HCT116 (cell line): Measurements from ENCODE around the gene MRPS7. TPM values are rescaled to one million over a fixed set of nuclear protein-coding genes. Genes with fewer than 3 reads are reported as not detected.

Source experiments
- ATAC-seq: fragments of 200-7000 bp; cut with Tn5 transposase; 2 replicates; pipeline ENCODE4 v1.9.1; 2020; ENCODE audit warnings: mild to moderate bottlenecking, moderate library complexity
- BruUV-seq: library from RNA; stranded (reverse); fragments of 400-500 nt; replicated peaks from 2 replicates; lab custom pipeline; 2021; lab: Mats Ljungman, UMichigan
- CTCF ChIA-PET: fragments of 300-600 bp; sonication (Branson Sonifier 250); formaldehyde crosslinking; loops from one replicate; lab custom pipeline; 2021; ENCODE audit warnings: antibody characterized with exemption; lab: Charles Lee
- POLR2A ChIA-PET: fragments of 300-600, 350-600 bp; sonication (Branson Sonifier 250); formaldehyde crosslinking; loops from one replicate; lab custom pipeline; 2021; ENCODE audit warnings: antibody characterized with exemption; lab: Charles Lee
- RAD21 ChIA-PET, 2 experiments: fragments of 300-600 bp; sonication (Branson Sonifier 250); formaldehyde crosslinking; loops; one replicate each; lab custom pipeline; 2023; ENCODE audit warnings: low total read pairs in 2 of 2; ENCODE audit not compliant: uncharacterized antibody in 2 of 2, unreplicated experiment in 2 of 2, low non-redundant PET in 1 of 2; lab: Charles Lee
- DNase-seq: peaks from one replicate; pipeline ENCODE4 v3.0.0-alpha.2; 2010; ENCODE audit warnings: low read depth, low spot score
- H2AFZ ChIP-seq: fragments of 200-600 bp; shearing (Covaris generic), sonication (generic); 2 replicates; pipeline ENCODE4 v1.6.1; 2017; ENCODE audit warnings: low read depth, mixed run types, mixed read lengths, antibody characterized with exemption, low read length; ENCODE audit not compliant: poor library complexity, severe bottlenecking
- H3K27ac ChIP-seq: 2 replicates; pipeline ENCODE4 v1.5.1; 2012; ENCODE audit warnings: low read depth, low read length
- H3K27me3 ChIP-seq: fragments of 200-600 bp; sonication (generic); 2 replicates; pipeline ENCODE4 v1.6.1; 2016; ENCODE audit warnings: mixed run types, low read length, mixed read lengths; ENCODE audit not compliant: insufficient read depth
- H3K36me3 ChIP-seq, 2 experiments: fragments of 200-500 bp in 1 of 2; fragments of 200-600 bp in 1 of 2; sonication (Bioruptor generic) in 1 of 2; sonication (generic) in 1 of 2; 2 replicates each; pipeline versions ENCODE4 v1.5.1 to v1.6.1; 2014 to 2016; ENCODE audit warnings: low read length in 2 of 2, inconsistent platforms in 1 of 2, mixed read lengths in 1 of 2, mixed run types in 1 of 2; ENCODE audit not compliant: insufficient read depth in 2 of 2, control insufficient read depth in 1 of 2
- H3K4me1 ChIP-seq, 2 experiments: fragments of 200-600 bp in 1 of 2; sonication (generic) in 1 of 2; 2 replicates each; pipeline versions ENCODE4 v1.5.1 to v1.6.1; 2012 to 2017; ENCODE audit warnings: low read length in 2 of 2, inconsistent platforms in 1 of 2, mild to moderate bottlenecking in 1 of 2, mixed read lengths in 1 of 2, mixed run types in 1 of 2, moderate library complexity in 1 of 2; ENCODE audit not compliant: insufficient read depth in 2 of 2, control insufficient read depth in 1 of 2
- H3K4me2 ChIP-seq: fragments of 200-600 bp; sonication (generic); 2 replicates; pipeline ENCODE4 v1.6.1; 2017; ENCODE audit warnings: mixed run types, low read length, mixed read lengths
- H3K4me3 ChIP-seq, 2 experiments: fragments of 200-600 bp in 1 of 2; sonication (generic) in 1 of 2; replicated peaks in 1 of 2; 2 replicates each; pipeline ENCODE4 v1.5.1; 2011 to 2016; ENCODE audit warnings: low read length in 2 of 2, control low read depth in 1 of 2, low read depth in 1 of 2, mild to moderate bottlenecking in 1 of 2, mixed read lengths in 1 of 2, mixed run types in 1 of 2
- H3K79me2 ChIP-seq: fragments of 200-600 bp; sonication (generic); 2 replicates; pipeline ENCODE4 v1.6.1; 2017; ENCODE audit warnings: mild to moderate bottlenecking, mixed run types, low read length, moderate library complexity, mixed read lengths; ENCODE audit not compliant: insufficient read depth
- H3K9ac ChIP-seq: fragments of 200-600 bp; sonication (generic); 2 replicates; pipeline ENCODE4 v1.6.1; 2016; ENCODE audit warnings: low read length, mixed read lengths
- H3K9me2 ChIP-seq: fragments of 200-600 bp; sonication (generic), shearing (Covaris generic); 2 replicates; pipeline ENCODE4 v1.6.1; 2017; ENCODE audit warnings: mixed run types, mild to moderate bottlenecking, moderate library complexity; ENCODE audit not compliant: insufficient read depth
- H3K9me3 ChIP-seq, 2 experiments: fragments of 200-500 bp in 1 of 2; fragments of 200-600 bp in 1 of 2; sonication (Bioruptor generic) in 1 of 2; sonication (generic) in 1 of 2; 2 replicates each; pipeline ENCODE4 v1.6.1; 2014 to 2017; ENCODE audit warnings: low read length in 2 of 2, mixed read lengths in 2 of 2, inconsistent platforms in 1 of 2, low read depth in 1 of 2, mild to moderate bottlenecking in 1 of 2, mixed run types in 1 of 2, moderate library complexity in 1 of 2; ENCODE audit not compliant: control insufficient read depth in 1 of 2, insufficient read depth in 1 of 2
- H4K20me1 ChIP-seq: fragments of 200-600 bp; sonication (generic), shearing (Covaris generic); 2 replicates; pipeline ENCODE4 v1.6.1; 2017; ENCODE audit warnings: mixed run types, mild to moderate bottlenecking, moderate library complexity; ENCODE audit not compliant: insufficient read depth
- ATF3 ChIP-seq: IDR thresholded peaks from 2 replicates; pipeline ENCODE4 v1.6.1; 2012
- CBX3 ChIP-seq: IDR thresholded peaks from 2 replicates; pipeline ENCODE4 v1.6.1; 2012; ENCODE audit warnings: low read depth
- CEBPB ChIP-seq: IDR thresholded peaks from 2 replicates; pipeline ENCODE4 v1.6.1; 2012; ENCODE audit warnings: low read depth
- CTCF ChIP-seq, 3 experiments: fragments of 200-600 bp in 1 of 3; sonication (generic) in 1 of 3; IDR thresholded peaks in 2 of 3; conservative IDR thresholded peaks in 1 of 3; 2 replicates each; pipeline ENCODE4 v1.5.1; 2012 to 2017; ENCODE audit warnings: low read depth in 2 of 3, low read length in 2 of 3, antibody characterized with exemption in 1 of 3, borderline replicate concordance in 1 of 3, control low read depth in 1 of 3, mild to moderate bottlenecking in 1 of 3, mixed read lengths in 1 of 3, mixed run types in 1 of 3, moderate library complexity in 1 of 3; ENCODE audit not compliant: insufficient read depth in 1 of 3
- EGR1 ChIP-seq: IDR thresholded peaks from 2 replicates; pipeline ENCODE4 v1.6.1; 2012; ENCODE audit warnings: low read depth
- ELF1 ChIP-seq: IDR thresholded peaks from 2 replicates; pipeline ENCODE4 v1.6.1; 2012; ENCODE audit warnings: low read depth, borderline replicate concordance
- EZH2 ChIP-seq: fragments of 200-600 bp; sonication (generic); IDR thresholded peaks from 2 replicates; pipeline ENCODE4 v1.6.1; 2017; ENCODE audit warnings: antibody characterized with exemption, mixed run types
- FOSL1 ChIP-seq: IDR thresholded peaks from 2 replicates; pipeline ENCODE4 v1.6.1; 2012; ENCODE audit warnings: low read depth
- JUND ChIP-seq: IDR thresholded peaks from 2 replicates; pipeline ENCODE4 v1.6.1; 2012
- MAX ChIP-seq: IDR thresholded peaks from 2 replicates; pipeline ENCODE4 v1.6.1; 2012
- POLR2AphosphoS5 ChIP-seq: IDR thresholded peaks from 2 replicates; pipeline ENCODE4 v1.6.1; 2011; ENCODE audit warnings: mild to moderate bottlenecking, low read depth, low read length, moderate library complexity
- REST ChIP-seq: IDR thresholded peaks from 2 replicates; pipeline ENCODE4 v1.6.1; 2012; ENCODE audit warnings: low read depth
- SP1 ChIP-seq: IDR thresholded peaks from 2 replicates; pipeline ENCODE4 v1.6.1; 2012; ENCODE audit warnings: low read depth
- SRF ChIP-seq: IDR thresholded peaks from 2 replicates; pipeline ENCODE4 v1.6.1; 2012; ENCODE audit warnings: low read depth
- TCF7L2 ChIP-seq: IDR thresholded peaks from 2 replicates; pipeline ENCODE4 v1.7.0; 2011; ENCODE audit warnings: borderline replicate concordance, inconsistent platforms; ENCODE audit not compliant: insufficient read depth, insufficient read length; ENCODE audit errors: extremely low read depth
- YY1 ChIP-seq: IDR thresholded peaks from 2 replicates; pipeline ENCODE4 v1.6.1; 2011; ENCODE audit warnings: low read length, low read depth, moderate library complexity, mild to moderate bottlenecking; ENCODE audit not compliant: insufficient replicate concordance; ENCODE audit errors: extremely low read depth
- ZBTB33 ChIP-seq: IDR thresholded peaks from 2 replicates; pipeline ENCODE4 v1.6.1; 2011; ENCODE audit warnings: mild to moderate bottlenecking, low read length, moderate library complexity; ENCODE audit not compliant: insufficient replicate concordance; ENCODE audit errors: extremely low read depth
- ZFX ChIP-seq: fragments of 450-650 bp; IDR thresholded peaks from 2 replicates; pipeline ENCODE4 v1.6.1; 2017
- ZNF274 ChIP-seq: fragments of 200-500 bp; sonication (Bioruptor generic); IDR thresholded peaks from 2 replicates; pipeline ENCODE4 v1.6.1; 2014; ENCODE audit warnings: mild to moderate bottlenecking, low read depth, low read length, inconsistent platforms
- intact Hi-C: fragments of 100-400 bp; cut with micrococcal nuclease; formaldehyde crosslinking; loops from 2 replicates; pipeline ENCODE4 v1.10.0; 2022
- total RNA-seq: library from RNA; stranded (reverse); gene quantifications from one replicate; pipeline ENCODE4 v1.2.1, GENCODE V29; 2021; ENCODE audit not compliant: unreplicated experiment

The MRPS7 gene
- total RNA-seq, 1 experiment from 2014 or later, result 104 TPM

GRCh38 chr17:75231071-75231470 is 30.6 kb upstream of the MRPS7 start:
- H3K9me3 ChIP-seq, result no peaks in the 10 kb centered on the region
- H3K9ac ChIP-seq, result no peak overlapping the region
- ChIA-PET POLR2A (no interaction called here), RAD21 (interaction anchor here in 1 of 2 experiments (0.6 to 1.2 kb wide), 2 partner anchors 28 to 117 kb away, joined by 4 to 5 read pairs; no protein-coding TSS in a partner anchor), CTCF (interaction anchor here (1.3 kb wide), 1 partner anchor 40 kb away, joined by 4 read pairs; the partner anchor contains the start of gene MIF4GD)
- no peak overlapping the region for H3K27ac ChIP-seq
- H3K27me3 ChIP-seq, result no peaks in the 10 kb centered on the region
- BruUV-seq, result no TSS peak
- H3K9me2 ChIP-seq, result no peaks in the 10 kb centered on the region
- H3K4me1 ChIP-seq, result no peaks in the 10 kb centered on the region
- H3K4me2 ChIP-seq, result no peak overlapping the region
- intact Hi-C loops, result no loop called here
- ATAC-seq (no peak), DNase-seq (no peak)
- peaks cover 58 to 92% of the 10 kb centered on the region in 2 experiments for H3K36me3 ChIP-seq
- no peaks in the 10 kb centered on the region for H4K20me1 ChIP-seq
- H3K4me3 ChIP-seq, result no peak overlapping the region
- H3K79me2 ChIP-seq, result no peaks in the 10 kb centered on the region; the same call in 1 of the 2 replicates
- H2AFZ ChIP-seq, result no peak overlapping the region
- TF ChIP-seq MAX (no peak), CBX3 (no peak), SRF (no peak), POLR2AphosphoS5 (no peak), SP1 (no peak), ZFX (no peak), CEBPB (no peak), YY1 (no peak), ELF1 (no peak), ZBTB33 (no peak), TCF7L2 (no peak), EZH2 (no peak), ATF3 (no peak), REST (no peak), FOSL1 (no peak), CTCF (IDR thresholded peaks at IDR 0.05 in 2 of 3, conservative IDR thresholded peaks at IDR 0.05 in 1 of 3; ENCODE audit: borderline replicate concordance in 1 of 3, insufficient read depth in 1 of 3, low read depth in 2 of 3, low read length in 2 of 3) (no peak), EGR1 (no peak), JUND (no peak), ZNF274 (no peak)
- TF ChIP-seq, all 23 proteins: peak for 0
